H1 (cell line): Measurements from ENCODE around the gene TRMT10B. TPM values are rescaled to one million over a fixed set of nuclear protein-coding genes. Genes with fewer than 3 reads are reported as not detected.

Experiments
- CTCF ChIA-PET: fragments of 300-600 bp; sonication (Branson Sonifier 250); formaldehyde crosslinking; loops from one replicate; lab custom pipeline; 2021; ENCODE audit not compliant: partially characterized antibody; lab: Charles Lee
- POLR2A ChIA-PET: fragments of 300-600 bp; sonication (Branson Sonifier 250); formaldehyde crosslinking; loops from one replicate; lab custom pipeline; 2021; ENCODE audit warnings: inconsistent platforms; ENCODE audit not compliant: partially characterized antibody; lab: Charles Lee
- DNase-seq, 2 experiments: peaks; one replicate each; pipeline versions ENCODE4 v3.0.0 to v3.0.0-alpha.2; 2010 to 2022; ENCODE audit warnings: low spot score in 2 of 2, low read depth in 1 of 2, mixed read lengths in 1 of 2
- FAIRE-seq: peaks from 2 replicates; lab custom pipeline; 2011; peaks lifted over from hg19 to GRCh38; lab: Jason Lieb, UNC
- H2AFZ ChIP-seq: 2 replicates; pipeline ENCODE4 v1.8.1; 2012; ENCODE audit warnings: low read length, inconsistent platforms
- H2AK5ac ChIP-seq: 2 replicates; pipeline ENCODE4 v1.6.1; 2013; ENCODE audit warnings: low read depth, low read length
- H2BK120ac ChIP-seq: replicated peaks from 2 replicates; pipeline ENCODE3; 2013; ENCODE audit warnings: low read depth, low read length, inconsistent platforms
- H2BK12ac ChIP-seq: 2 replicates; pipeline ENCODE4 v1.6.1; 2013; ENCODE audit warnings: low read depth, low read length
- H2BK15ac ChIP-seq: 2 replicates; pipeline ENCODE4 v1.6.1; 2013; ENCODE audit warnings: low read length
- H2BK20ac ChIP-seq: 2 replicates; pipeline ENCODE4 v1.6.1; 2013; ENCODE audit warnings: low read length
- H2BK5ac ChIP-seq: 2 replicates; pipeline ENCODE4 v1.6.1; 2013; ENCODE audit warnings: low read depth, low read length
- H3K14ac ChIP-seq: 2 replicates; pipeline ENCODE4 v1.6.1; 2013; ENCODE audit warnings: inconsistent platforms; ENCODE audit not compliant: insufficient read length
- H3K18ac ChIP-seq: 2 replicates; pipeline ENCODE4 v1.6.1; 2013; ENCODE audit warnings: low read length; ENCODE audit errors: extremely low read depth
- H3K23ac ChIP-seq: 2 replicates; pipeline ENCODE4 v1.6.1; 2013; ENCODE audit warnings: inconsistent platforms; ENCODE audit not compliant: insufficient read length
- H3K23me2 ChIP-seq: 2 replicates; pipeline ENCODE4 v1.6.1; 2013; ENCODE audit warnings: low read depth, low read length
- H3K27ac ChIP-seq: 2 replicates; pipeline ENCODE4 v1.6.1; 2011; ENCODE audit warnings: low read depth, low read length, inconsistent platforms
- H3K27me3 ChIP-seq, 4 experiments: replicated peaks in 1 of 4; 1 replicate in 1 of 4; 2 replicates in 3 of 4; pipeline versions ENCODE4 v1.6.1 to v1.8.1; 2011 to 2013; ENCODE audit warnings: low read length in 3 of 4, mild to moderate bottlenecking in 3 of 4, inconsistent platforms in 2 of 4, mixed read lengths in 2 of 4, moderate library complexity in 1 of 4; ENCODE audit not compliant: control insufficient read depth in 3 of 4, insufficient read depth in 3 of 4; ENCODE audit errors: extremely low read depth in 1 of 4
- H3K36me3 ChIP-seq, 4 experiments: 2 replicates each; pipeline versions ENCODE4 v1.6.1 to v1.8.1; 2011 to 2013; ENCODE audit warnings: mild to moderate bottlenecking in 4 of 4, low read length in 3 of 4, moderate library complexity in 2 of 4, control low read depth in 1 of 4, inconsistent platforms in 1 of 4; ENCODE audit not compliant: insufficient read depth in 4 of 4, control insufficient read depth in 2 of 4
- H3K4ac ChIP-seq: replicated peaks from 2 replicates; pipeline ENCODE3; 2013; ENCODE audit warnings: low read length, low read depth, mixed read lengths, inconsistent platforms; ENCODE audit not compliant: insufficient read length
- H3K4me1 ChIP-seq, 4 experiments: replicated peaks in 1 of 4; 1 replicate in 1 of 4; 2 replicates in 3 of 4; pipeline versions ENCODE4 v1.6.1 to v1.8.1; 2011 to 2013; ENCODE audit warnings: low read length in 3 of 4, inconsistent platforms in 2 of 4, mixed read lengths in 1 of 4; ENCODE audit not compliant: insufficient read depth in 4 of 4, control insufficient read depth in 3 of 4
- H3K4me2 ChIP-seq, 2 experiments: 2 replicates each; pipeline versions ENCODE4 v1.6.1 to v1.8.1; 2011 to 2013; ENCODE audit warnings: low read depth in 2 of 2, low read length in 2 of 2, control low read depth in 1 of 2, inconsistent platforms in 1 of 2, mild to moderate bottlenecking in 1 of 2; ENCODE audit not compliant: insufficient read depth in 1 of 2
- H3K4me3 ChIP-seq, 4 experiments: fragments of 200-600, 300-600 bp in 1 of 4; sonication (generic), shearing (Covaris generic), sonication (Bioruptor Twin) in 1 of 4; 2 replicates each; pipeline versions ENCODE4 v1.5.1 to v1.8.1; 2011 to 2016; ENCODE audit warnings: low read length in 4 of 4, low read depth in 3 of 4, control low read depth in 2 of 4, inconsistent platforms in 2 of 4, mild to moderate bottlenecking in 2 of 4, mixed read lengths in 1 of 4, moderate library complexity in 1 of 4; ENCODE audit not compliant: insufficient read depth in 2 of 4; ENCODE audit errors: extremely low read depth in 1 of 4
- H3K56ac ChIP-seq: replicated peaks from 2 replicates; pipeline ENCODE3; 2013; ENCODE audit warnings: low read depth, mild to moderate bottlenecking, mixed read lengths, low read length, inconsistent platforms; ENCODE audit not compliant: insufficient read length
- H3K79me1 ChIP-seq: 2 replicates; pipeline ENCODE4 v1.6.1; 2013; ENCODE audit warnings: low read depth, low read length, control low read depth
- H3K79me2 ChIP-seq, 2 experiments: 2 replicates each; pipeline versions ENCODE4 v1.6.1 to v1.8.1; 2012 to 2013; ENCODE audit warnings: low read length in 2 of 2, mild to moderate bottlenecking in 2 of 2, inconsistent platforms in 1 of 2; ENCODE audit not compliant: insufficient read depth in 2 of 2, control insufficient read depth in 1 of 2
- H3K9ac ChIP-seq, 4 experiments: replicated peaks in 1 of 4; 1 replicate in 1 of 4; 2 replicates in 3 of 4; pipeline versions ENCODE4 v1.6.1 to v1.8.1; 2011 to 2013; ENCODE audit warnings: low read depth in 3 of 4, low read length in 3 of 4, control low read depth in 2 of 4, mild to moderate bottlenecking in 2 of 4, moderate library complexity in 2 of 4, inconsistent platforms in 1 of 4; ENCODE audit errors: extremely low read depth in 1 of 4
- H3K9me3 ChIP-seq, 2 experiments: 2 replicates each; pipeline versions ENCODE4 v1.6.1 to v1.8.1; 2012 to 2013; ENCODE audit warnings: mild to moderate bottlenecking in 2 of 2, moderate library complexity in 2 of 2, control low read depth in 1 of 2, inconsistent platforms in 1 of 2, low read depth in 1 of 2, low read length in 1 of 2, mixed read lengths in 1 of 2; ENCODE audit not compliant: insufficient read depth in 2 of 2
- H4K20me1 ChIP-seq, 2 experiments: replicated peaks in 1 of 2; 2 replicates each; pipeline versions ENCODE3 to v1.8.1; 2011 to 2013; ENCODE audit warnings: inconsistent platforms in 2 of 2, low read length in 2 of 2, mild to moderate bottlenecking in 1 of 2; ENCODE audit not compliant: insufficient read depth in 2 of 2, control insufficient read depth in 1 of 2
- H4K5ac ChIP-seq: 2 replicates; pipeline ENCODE4 v1.6.1; 2013; ENCODE audit warnings: low read length, low read depth, mixed read lengths, inconsistent platforms; ENCODE audit not compliant: insufficient read length
- H4K8ac ChIP-seq: 2 replicates; pipeline ENCODE4 v1.8.0; 2013; ENCODE audit warnings: mild to moderate bottlenecking, moderate library complexity, low read length, inconsistent platforms; ENCODE audit not compliant: insufficient read depth; ENCODE audit errors: extremely low read depth
- H4K91ac ChIP-seq: replicated peaks from 2 replicates; pipeline ENCODE3; 2013; ENCODE audit warnings: low read length, mixed read lengths, inconsistent platforms; ENCODE audit not compliant: insufficient read length
- CEBPB ChIP-seq: IDR thresholded peaks from 2 replicates; pipeline ENCODE4 v1.6.1; 2012; ENCODE audit warnings: low read depth, low read length
- EGR1 ChIP-seq: IDR thresholded peaks from 2 replicates; pipeline ENCODE4 v1.6.1; 2011; ENCODE audit warnings: low read depth, low read length, borderline replicate concordance
- EZH2 ChIP-seq: fragments of 200-600 bp; sonication (generic); IDR thresholded peaks from 2 replicates; pipeline ENCODE4 v1.7.1; 2012; ENCODE audit warnings: low read depth, mild to moderate bottlenecking, moderate library complexity, low read length, inconsistent platforms; ENCODE audit not compliant: severe bottlenecking
- HDAC6 ChIP-seq: IDR thresholded peaks from one replicate; pipeline ENCODE4 v1.7.1; 2012; ENCODE audit warnings: low read depth, mild to moderate bottlenecking, inconsistent platforms, low read length, moderate library complexity
- JUN ChIP-seq: IDR thresholded peaks from 2 replicates; pipeline ENCODE4 v1.6.1; 2011; ENCODE audit warnings: low read depth, mild to moderate bottlenecking, improper control_type of control experiment, low read length
- KDM1A ChIP-seq: fragments of 200-600, 300-600 bp; sonication (generic); IDR thresholded peaks from 2 replicates; pipeline ENCODE4 v1.7.1; 2016; ENCODE audit warnings: mild to moderate bottlenecking, low read length, borderline replicate concordance
- KDM5A ChIP-seq: fragments of 200-600 bp; IDR thresholded peaks from 2 replicates; pipeline ENCODE4 v1.7.1; 2012; ENCODE audit warnings: mild to moderate bottlenecking, low read length, inconsistent platforms, mixed read lengths
- SIX5 ChIP-seq: IDR thresholded peaks from 2 replicates; pipeline ENCODE4 v1.6.1; 2011; ENCODE audit warnings: mild to moderate bottlenecking, low read depth, low read length
- whole genome bisulfite sequencing, 2 experiments: shearing (Covaris generic) in 1 of 2; methylation state at CpG; one replicate each; pipeline versions ENCODE4 v1.1.6 to v1.1.7; 2013 to 2015; ENCODE audit warnings: low lambda C conversion rate in 2 of 2, mixed read lengths in 2 of 2, inconsistent platforms in 1 of 2, low coverage in 1 of 2, missing lambda C conversion rate in 1 of 2; ENCODE audit not compliant: insufficient replicate concordance in 2 of 2, insufficient coverage in 1 of 2, insufficient read length in 1 of 2; ENCODE audit errors: extremely low coverage in 1 of 2, missing lambda C conversion rate in 1 of 2; 5-methylcytosine and 5-hydroxymethylcytosine counted together
- polyA plus RNA-seq, 7 experiments: library from polyadenylated mRNA; depleted of rRNA in 3 of 7; stranded (reverse) in 5 of 7; unstranded in 2 of 7; fragments of >200 nt in 5 of 7; fragments of 200-250 nt in 2 of 7; gene quantifications; 1 replicate in 5 of 7; 2 replicates in 1 of 7; 4 replicates in 1 of 7; pipeline versions ENCODE4 v1.2.1 to v1.2.3, GENCODE V29; 2011 to 2013; ENCODE audit warnings: missing spikeins in 2 of 7, mixed read lengths in 2 of 7
- total RNA-seq: library from RNA; stranded (reverse); fragmentation: NEBNext Ultra II Directional; extraction: Animal tissue kit (Norgen Biotek cat#: 25700); gene quantifications from 2 replicates; pipeline ENCODE4 v1.2.1, GENCODE V29; 2021
- TF ChIP-seq, protein P1 (sequence below): IDR thresholded peaks from 2 replicates; pipeline ENCODE4 v1.6.1; 2012; ENCODE audit warnings: low read length, inconsistent platforms

TRMT10B gene
- total and polyA plus RNA-seq, 2 of the 8 experiments (the other 6 are each of a cell fraction or from before 2014, with no cell fraction given) = 2.4 to 4.5 TPM

DNA sequence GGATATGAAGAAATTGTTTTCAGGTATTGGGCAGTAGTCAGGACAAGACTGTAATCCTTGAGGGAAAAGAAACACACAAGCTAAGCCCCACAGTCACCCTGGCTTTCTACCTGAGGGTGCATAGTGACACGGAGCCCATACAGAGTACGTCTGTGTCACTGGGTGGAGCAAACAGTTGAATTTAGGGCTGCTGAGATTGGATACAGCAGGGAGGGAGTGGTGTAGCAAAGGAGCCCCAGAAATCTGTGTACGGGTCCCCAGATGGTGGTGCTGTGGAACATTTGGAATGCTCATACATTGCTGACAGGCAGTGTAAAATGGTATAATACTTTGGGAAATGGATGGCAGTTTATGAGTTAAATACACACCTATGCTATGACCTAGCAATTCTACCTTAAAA, 5.1 kb downstream of the TRMT10B start:
- no peaks in the 10 kb centered on the region for H3K79me2 ChIP-seq
- H4K8ac ChIP-seq = no peak overlapping the region
- no peaks in the 10 kb centered on the region for H3K27me3 ChIP-seq
- no peak overlapping the region for H2BK15ac ChIP-seq
- H2BK20ac ChIP-seq = no peak overlapping the region
- TF ChIP-seq EZH2 (no peak), KDM5A (no peak), EGR1 (no peak), JUN (no peak), SIX5 (no peak), HDAC6 (no peak), CEBPB (no peak), KDM1A (no peak)
- TF ChIP-seq, protein P1, sequence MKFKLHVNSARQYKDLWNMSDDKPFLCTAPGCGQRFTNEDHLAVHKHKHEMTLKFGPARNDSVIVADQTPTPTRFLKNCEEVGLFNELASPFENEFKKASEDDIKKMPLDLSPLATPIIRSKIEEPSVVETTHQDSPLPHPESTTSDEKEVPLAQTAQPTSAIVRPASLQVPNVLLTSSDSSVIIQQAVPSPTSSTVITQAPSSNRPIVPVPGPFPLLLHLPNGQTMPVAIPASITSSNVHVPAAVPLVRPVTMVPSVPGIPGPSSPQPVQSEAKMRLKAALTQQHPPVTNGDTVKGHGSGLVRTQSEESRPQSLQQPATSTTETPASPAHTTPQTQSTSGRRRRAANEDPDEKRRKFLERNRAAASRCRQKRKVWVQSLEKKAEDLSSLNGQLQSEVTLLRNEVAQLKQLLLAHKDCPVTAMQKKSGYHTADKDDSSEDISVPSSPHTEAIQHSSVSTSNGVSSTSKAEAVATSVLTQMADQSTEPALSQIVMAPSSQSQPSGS = no peak
- TF ChIP-seq, all 59 proteins: peak for 0
- Histone ChIP-seq H4K91ac (no peak overlapping the region), H3K9ac (no peak overlapping the region), H4K20me1 (no peaks in the 10 kb centered on the region), H3K79me1 (no peaks in the 10 kb centered on the region), H3K4ac (no peak overlapping the region), H2BK5ac (no peak overlapping the region), H3K56ac (no peak overlapping the region), H2AK5ac (no peak overlapping the region), H3K4me1 (peaks cover 0 to 5% (median 1%) of the 10 kb centered on the region in 4 experiments; a peak in 3 of 7 replicates), H2AFZ (no peak overlapping the region), H3K36me3 (no peaks in the 10 kb centered on the region), H3K23me2 (peaks cover 4% of the 10 kb centered on the region; the same call in 1 of the 2 replicates), H4K5ac (no peak overlapping the region), H3K4me3 (no peak overlapping the region), H3K27ac (no peak overlapping the region), H2BK120ac (no peak overlapping the region), H3K4me2 (no peak overlapping the region), H3K23ac (no peak overlapping the region), H3K14ac (no peak overlapping the region), H3K18ac (no peak overlapping the region), H2BK12ac (no peak overlapping the region), H3K9me3 (no peaks in the 10 kb centered on the region)
- WGBS, 2 experiments = 75% methylated on average over 3 of the region's 3 CpGs; no CpG with 5 or more reads in 1 of the 2 experiments
- no peak for DNase-seq
- ChIA-PET CTCF (interaction anchor here (0.9 kb wide), 1 partner anchor 27 kb away, joined by 3 read pairs; no protein-coding TSS in a partner anchor), POLR2A (no interaction called here)
- FAIRE-seq = no peak
